Upper lobe of right lung (tissue), 1 donor: ENCODE data around the gene QPCTL. TPM values are rescaled to one million over a fixed set of nuclear protein-coding genes. Genes with fewer than 3 reads are reported as not detected.

ENCODE experiments used
- ATAC-seq: fragments of 200-7000 bp; cut with Tn5 transposase; one replicate; pipeline ENCODE4 v1.9.1; 2020; ENCODE audit warnings: mild to moderate bottlenecking, moderate library complexity
- DNase-seq: peaks from one replicate; pipeline ENCODE4 v3.0.0-alpha.2; 2020
- H3K27ac ChIP-seq: fragments of 200-600 bp; one replicate; pipeline ENCODE4 v1.8.0; 2022
- H3K27me3 ChIP-seq: fragments of 200-600 bp; one replicate; pipeline ENCODE4 v1.8.0; 2022; ENCODE audit warnings: mild to moderate bottlenecking
- H3K36me3 ChIP-seq: fragments of 200-600 bp; one replicate; pipeline ENCODE4 v1.8.0; 2022
- H3K4me1 ChIP-seq: fragments of 200-600 bp; one replicate; pipeline ENCODE4 v1.8.0; 2022
- H3K4me3 ChIP-seq: fragments of 200-600 bp; one replicate; pipeline ENCODE4 v1.8.0; 2022; ENCODE audit warnings: mild to moderate bottlenecking
- H3K9me3 ChIP-seq: fragments of 200-600 bp; one replicate; pipeline ENCODE4 v1.8.0; 2022
- intact Hi-C: fragments of 100-400 bp; cut with DNase I; formaldehyde crosslinking; loops from one replicate; pipeline ENCODE4 v1.11.0; 2022
- total RNA-seq: library from RNA; stranded (reverse); fragmentation: NEBNext Ultra II Directional; extraction: Animal tissue kit (Norgen Biotek cat#: 25700); gene quantifications from one replicate; pipeline ENCODE4 v1.2.1, GENCODE V29; 2021
- TF ChIP-seq, protein P1 (sequence below): fragments of 200-600 bp; IDR thresholded peaks from one replicate; pipeline ENCODE4 v1.8.0; 2022; ENCODE audit warnings: antibody characterized with exemption
- donor health status: DM: no; HTN: yes; CAD: no; lungs with severe emphysema.

QPCTL gene
- total RNA-seq, 1 donor from 2014 or later = 7.0 TPM

DNA sequence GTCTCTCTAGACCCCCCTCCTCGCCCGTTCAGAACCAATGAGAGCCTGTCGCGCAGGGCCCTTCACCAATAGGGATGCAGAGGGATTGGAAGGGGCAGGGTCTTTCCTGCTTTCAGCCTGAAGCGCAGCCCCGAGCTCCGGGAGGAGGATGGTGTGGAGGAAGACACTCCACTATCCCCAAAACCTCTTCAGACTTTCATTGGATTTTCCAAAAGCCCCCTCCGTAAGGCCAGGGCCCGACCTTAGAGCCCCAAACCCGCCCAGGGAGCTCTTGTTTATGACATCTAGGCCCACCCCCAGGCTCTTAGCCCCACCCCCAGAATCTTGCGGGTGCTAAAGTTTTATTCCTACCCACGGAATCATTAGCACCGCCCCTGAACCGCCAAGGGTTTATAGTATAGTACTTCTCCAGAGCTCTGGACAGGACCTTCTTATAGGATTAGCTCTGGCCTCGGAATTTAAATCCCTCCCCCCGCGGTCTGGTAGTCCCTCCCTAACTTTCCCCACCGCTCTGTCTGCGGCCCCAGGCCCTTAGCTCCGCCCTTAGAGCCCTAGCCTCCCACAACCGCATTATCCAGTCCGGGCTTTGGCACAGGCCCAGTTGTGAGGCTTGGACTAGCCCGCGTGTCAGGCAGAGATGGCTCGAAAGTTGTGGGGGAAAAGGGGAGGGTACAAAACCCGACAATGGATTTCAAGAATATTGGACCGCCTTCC, 46.7 kb upstream of the QPCTL start:
- Histone ChIP-seq H3K27ac (no peak overlapping the region), H3K4me1 (peaks cover 40% of the 10 kb centered on the region), H3K4me3 (peak overlapping the region; percentile 40), H3K9me3 (no peaks in the 10 kb centered on the region), H3K27me3 (no peaks in the 10 kb centered on the region), H3K36me3 (no peaks in the 10 kb centered on the region)
- DNase-seq (peak; percentile 84), ATAC-seq (peak; percentile 57)
- intact Hi-C loops = loop anchor here (10.0 kb wide), 1 partner anchor 121 kb away; no protein-coding TSS in a partner anchor
- TF ChIP-seq, protein P1, sequence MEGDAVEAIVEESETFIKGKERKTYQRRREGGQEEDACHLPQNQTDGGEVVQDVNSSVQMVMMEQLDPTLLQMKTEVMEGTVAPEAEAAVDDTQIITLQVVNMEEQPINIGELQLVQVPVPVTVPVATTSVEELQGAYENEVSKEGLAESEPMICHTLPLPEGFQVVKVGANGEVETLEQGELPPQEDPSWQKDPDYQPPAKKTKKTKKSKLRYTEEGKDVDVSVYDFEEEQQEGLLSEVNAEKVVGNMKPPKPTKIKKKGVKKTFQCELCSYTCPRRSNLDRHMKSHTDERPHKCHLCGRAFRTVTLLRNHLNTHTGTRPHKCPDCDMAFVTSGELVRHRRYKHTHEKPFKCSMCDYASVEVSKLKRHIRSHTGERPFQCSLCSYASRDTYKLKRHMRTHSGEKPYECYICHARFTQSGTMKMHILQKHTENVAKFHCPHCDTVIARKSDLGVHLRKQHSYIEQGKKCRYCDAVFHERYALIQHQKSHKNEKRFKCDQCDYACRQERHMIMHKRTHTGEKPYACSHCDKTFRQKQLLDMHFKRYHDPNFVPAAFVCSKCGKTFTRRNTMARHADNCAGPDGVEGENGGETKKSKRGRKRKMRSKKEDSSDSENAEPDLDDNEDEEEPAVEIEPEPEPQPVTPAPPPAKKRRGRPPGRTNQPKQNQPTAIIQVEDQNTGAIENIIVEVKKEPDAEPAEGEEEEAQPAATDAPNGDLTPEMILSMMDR = no peak

DNA sequence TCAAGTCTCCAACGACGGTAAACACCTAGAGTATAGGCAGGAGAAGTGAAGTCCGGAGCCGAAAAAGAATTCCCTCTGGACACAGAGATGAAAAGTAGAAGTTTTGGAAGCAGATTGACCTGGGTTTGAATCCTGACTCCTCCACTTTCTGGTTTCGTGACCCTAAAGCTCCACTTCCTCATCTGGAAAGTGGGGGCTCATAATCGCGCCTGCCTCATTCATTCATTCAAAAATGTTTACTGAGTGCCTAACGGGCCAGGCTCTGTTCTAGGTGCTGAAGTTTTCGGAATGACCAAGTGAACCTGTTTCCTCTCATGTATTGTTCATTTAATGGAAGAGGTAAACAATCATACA, 46.1 kb upstream of the QPCTL start:
- DNase-seq (no peak), ATAC-seq (no peak)

DNA sequence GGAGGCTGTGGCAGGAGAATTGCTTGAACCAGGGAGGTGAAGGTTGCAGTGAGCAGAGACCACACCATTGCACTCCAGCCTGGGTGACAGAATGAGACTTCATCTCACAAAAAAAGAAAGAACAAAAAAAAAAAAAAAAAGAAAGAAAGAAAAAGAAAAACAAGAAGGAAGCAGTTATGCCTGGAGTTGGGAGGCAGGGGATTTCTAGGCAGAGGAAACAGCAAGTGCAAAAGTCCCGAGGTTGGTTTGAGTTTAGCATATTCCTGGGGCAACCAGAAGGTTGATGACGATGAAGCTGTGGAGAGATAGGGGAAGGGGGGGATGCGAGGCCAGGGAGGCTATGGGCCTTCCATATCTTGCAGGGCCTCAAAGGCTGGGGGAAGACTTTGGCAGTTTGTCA, 41.7 kb upstream of the QPCTL start:
- peaks cover 8% of the 10 kb centered on the region for H3K4me1 ChIP-seq
- TF ChIP-seq, protein P1 = no peak
- intact Hi-C loops = no loop called here
- DNase-seq (no peak), ATAC-seq (no peak)
- no peak overlapping the region for H3K4me3 ChIP-seq
- no peak overlapping the region for H3K27ac ChIP-seq
- H3K36me3 ChIP-seq = no peaks in the 10 kb centered on the region
- H3K9me3 ChIP-seq = no peaks in the 10 kb centered on the region
- H3K27me3 ChIP-seq = no peaks in the 10 kb centered on the region

More for the DNA sequence above, 46.1 kb upstream of the QPCTL start:
- H3K27ac ChIP-seq = no peak overlapping the region
- TF ChIP-seq, protein P1 = no peak
- no peaks in the 10 kb centered on the region for H3K9me3 ChIP-seq
- H3K36me3 ChIP-seq = no peaks in the 10 kb centered on the region
- H3K4me1 ChIP-seq = peaks cover 34% of the 10 kb centered on the region
- no peaks in the 10 kb centered on the region for H3K27me3 ChIP-seq
- peak overlapping the region; percentile 40 for H3K4me3 ChIP-seq
- intact Hi-C loops = loop anchor here (10.0 kb wide), 1 partner anchor 122 kb away; no protein-coding TSS in a partner anchor

DNA sequence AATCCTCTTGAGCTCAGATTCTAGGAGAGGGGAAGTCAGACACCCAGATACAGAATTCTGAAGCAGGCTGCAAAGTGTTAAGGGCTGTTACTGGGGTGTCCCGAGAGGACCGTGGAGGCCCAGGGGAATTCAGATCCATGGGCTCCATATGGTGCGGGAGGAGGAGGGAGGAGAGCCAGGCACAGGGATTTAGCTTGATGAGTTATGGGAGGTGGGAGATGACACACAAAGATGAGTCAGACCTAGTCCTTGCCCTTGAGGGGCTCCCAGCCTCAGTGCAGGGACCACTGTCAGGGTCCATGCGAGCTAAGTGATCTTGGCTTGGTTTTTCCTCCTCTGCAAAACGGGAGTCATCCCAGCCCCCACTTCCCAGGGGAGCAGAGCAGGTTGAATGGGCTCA, 38.8 kb upstream of the QPCTL start:
- no peaks in the 10 kb centered on the region for H3K9me3 ChIP-seq

DNA sequence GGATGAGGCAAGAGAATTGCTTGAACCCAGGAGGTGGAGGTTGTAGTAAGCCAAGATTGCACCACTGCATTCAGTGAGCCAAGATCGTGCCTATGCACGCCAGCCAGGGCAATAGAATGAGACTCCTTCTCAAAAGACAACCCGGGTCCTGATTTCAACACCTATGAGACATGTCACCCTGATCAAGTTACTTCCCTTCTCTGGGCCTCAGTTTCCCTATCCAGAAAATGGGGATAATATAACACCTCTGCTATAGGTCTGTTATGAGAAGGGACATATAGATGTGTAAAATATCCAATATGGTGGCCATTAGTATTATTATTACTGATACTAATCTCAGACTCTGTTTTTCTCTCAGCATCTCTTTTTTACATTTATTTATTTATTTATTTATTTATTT, 37.4 kb upstream of the QPCTL start:
- H3K9me3 ChIP-seq = no peaks in the 10 kb centered on the region
- DNase-seq = no peak
- TF ChIP-seq, protein P1 = no peak
- no peak for ATAC-seq
- H3K36me3 ChIP-seq = no peaks in the 10 kb centered on the region
- H3K4me1 ChIP-seq = no peaks in the 10 kb centered on the region
- H3K27me3 ChIP-seq = no peaks in the 10 kb centered on the region
- intact Hi-C loops = no loop called here
- H3K4me3 ChIP-seq = no peak overlapping the region
- no peak overlapping the region for H3K27ac ChIP-seq

More for the DNA sequence above, 38.8 kb upstream of the QPCTL start:
- TF ChIP-seq, protein P1 = no peak
- H3K27ac ChIP-seq = no peak overlapping the region
- intact Hi-C loops = no loop called here
- H3K27me3 ChIP-seq = no peaks in the 10 kb centered on the region
- ATAC-seq (no peak), DNase-seq (no peak)
- no peak overlapping the region for H3K4me3 ChIP-seq
- H3K36me3 ChIP-seq = no peaks in the 10 kb centered on the region
- H3K4me1 ChIP-seq = no peaks in the 10 kb centered on the region
